SJCRH30 (cell line): ENCODE data around the gene TSHZ2. TPM values are rescaled to one million over a fixed set of nuclear protein-coding genes. Genes with fewer than 3 reads are reported as not detected.

Source experiments
- DNase-seq, 2 experiments: peaks; one replicate each; pipeline ENCODE4 v3.0.0-alpha.2; 2015 to 2020
- H3K27ac ChIP-seq: fragments of 250-450 bp; sonication (Bioruptor Pico); 2 replicates; pipeline ENCODE4 v1.5.1; 2020; ENCODE audit warnings: mild to moderate bottlenecking, moderate library complexity
- H3K27me3 ChIP-seq: fragments of 250-450 bp; sonication (Bioruptor Pico); 2 replicates; pipeline ENCODE4 v1.5.1; 2020; ENCODE audit warnings: mild to moderate bottlenecking, moderate library complexity
- H3K36me3 ChIP-seq: fragments of 250-450 bp; sonication (Bioruptor Pico); 2 replicates; pipeline ENCODE4 v1.5.1; 2020; ENCODE audit warnings: mild to moderate bottlenecking, moderate library complexity
- H3K4me1 ChIP-seq: fragments of 250-450 bp; sonication (Bioruptor Pico); 2 replicates; pipeline ENCODE4 v1.5.1; 2020; ENCODE audit warnings: mild to moderate bottlenecking, moderate library complexity
- H3K4me3 ChIP-seq: fragments of 250-450 bp; sonication (Bioruptor Pico); 2 replicates; pipeline ENCODE4 v1.5.1; 2020; ENCODE audit warnings: mild to moderate bottlenecking, moderate library complexity
- H3K9me3 ChIP-seq: fragments of 250-450 bp; sonication (Bioruptor Pico); replicated peaks from 2 replicates; pipeline ENCODE4 v1.5.1; 2020; ENCODE audit warnings: mild to moderate bottlenecking, moderate library complexity
- total RNA-seq: library from RNA; depleted of rRNA; stranded (reverse); fragments of >200 nt; shearing (Covaris generic); gene quantifications from 2 replicates; pipeline ENCODE4 v1.2.3, GENCODE V29; 2014

The TSHZ2 gene
- total RNA-seq, 1 experiment from 2014 or later, result not detected

DNA sequence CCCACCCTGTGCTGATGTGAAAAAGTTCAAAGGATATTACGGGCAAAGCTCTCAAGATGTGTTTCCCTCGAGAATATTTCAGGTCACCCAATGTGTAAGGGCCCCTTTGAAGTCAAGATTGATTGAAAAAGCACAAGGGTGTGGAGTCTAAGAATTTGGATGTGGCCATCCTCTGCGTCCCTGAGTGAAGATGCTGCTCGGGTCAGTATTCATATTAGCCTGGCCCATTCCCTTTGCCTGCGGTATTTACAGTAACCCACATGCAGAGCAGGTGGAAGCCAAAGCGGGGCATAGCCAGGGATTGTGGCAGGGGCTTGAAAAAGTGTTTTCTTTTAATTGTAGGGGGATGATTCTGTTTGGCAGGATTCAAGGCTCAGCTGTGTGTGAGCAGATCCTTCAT is 211.0 kb downstream of the TSHZ2 start:
- Histone ChIP-seq H3K27me3 (peaks cover 15% of the 10 kb centered on the region), H3K4me1 (peaks cover 5% of the 10 kb centered on the region; the same call in 1 of the 2 replicates), H3K4me3 (no peak overlapping the region), H3K27ac (no peak overlapping the region), H3K9me3 (no peaks in the 10 kb centered on the region), H3K36me3 (no peaks in the 10 kb centered on the region)
- no peak for DNase-seq

DNA sequence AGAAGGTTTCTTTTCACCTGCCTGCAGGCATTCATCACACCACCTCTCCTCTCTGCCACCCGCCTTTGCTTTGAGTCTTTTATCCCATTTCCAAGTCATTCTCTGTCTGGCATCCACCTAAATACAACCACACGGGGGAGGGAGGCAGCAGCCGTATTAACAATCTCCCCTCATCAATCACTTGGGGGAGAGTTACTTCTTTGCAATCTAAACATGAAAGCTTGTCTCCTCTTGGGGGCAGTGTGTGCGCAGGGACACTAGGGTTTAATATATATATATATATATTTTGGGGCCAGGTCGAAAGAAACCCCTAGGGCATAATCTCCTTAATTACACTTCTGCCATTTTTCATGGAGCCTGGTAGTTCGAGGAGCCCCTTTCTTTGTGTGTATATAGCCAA is 214.5 kb downstream of the TSHZ2 start:
- Histone ChIP-seq H3K4me1 (peaks cover 7% of the 10 kb centered on the region; the same call in 1 of the 2 replicates), H3K27ac (no peak overlapping the region), H3K9me3 (no peaks in the 10 kb centered on the region), H3K4me3 (no peak overlapping the region), H3K36me3 (no peaks in the 10 kb centered on the region), H3K27me3 (peaks cover 10% of the 10 kb centered on the region; the same call in 1 of the 2 replicates)
- DNase-seq, result no peak

DNA sequence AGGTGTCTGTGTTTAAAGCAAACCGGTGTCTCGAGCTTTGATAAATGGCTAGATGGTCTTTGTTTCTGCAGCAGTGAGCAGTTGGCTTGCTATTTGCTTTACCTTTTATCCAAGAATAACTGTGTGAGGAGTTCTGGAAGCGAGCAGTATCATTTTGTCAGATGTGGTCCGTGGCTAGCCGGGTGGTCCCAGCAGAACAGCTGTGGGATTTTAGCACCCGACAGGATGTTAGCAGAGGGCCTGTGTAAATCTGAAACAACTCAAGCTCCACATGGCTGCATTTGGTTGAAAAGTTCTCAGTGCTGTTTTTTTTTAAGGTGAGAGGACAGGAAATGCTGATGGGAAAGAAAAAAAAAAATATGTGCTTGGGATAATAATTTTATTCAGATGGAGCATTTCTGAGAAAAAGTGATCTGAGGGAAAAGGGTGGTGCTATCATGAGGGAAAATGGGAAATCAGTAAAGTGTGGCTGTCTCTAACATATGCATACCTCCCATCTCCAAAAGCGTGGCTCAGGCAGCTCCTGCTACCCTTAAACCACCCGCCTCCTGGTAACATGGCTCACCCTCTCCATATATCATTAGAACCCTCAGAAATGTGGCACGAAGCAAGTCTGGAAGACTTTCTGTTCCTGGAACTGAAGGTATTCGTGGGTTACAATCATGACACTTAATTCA is 215.4 kb downstream of the TSHZ2 start:
- no peaks in the 10 kb centered on the region for H3K9me3 ChIP-seq
- no peak overlapping the region for H3K27ac ChIP-seq
- H3K4me1 ChIP-seq, result peaks cover 7% of the 10 kb centered on the region; the same call in 1 of the 2 replicates
- DNase-seq, result peak; percentile 73 to 83
- H3K27me3 ChIP-seq, result peaks cover 6% of the 10 kb centered on the region; the same call in 1 of the 2 replicates
- no peak overlapping the region for H3K4me3 ChIP-seq
- no peaks in the 10 kb centered on the region for H3K36me3 ChIP-seq

DNA sequence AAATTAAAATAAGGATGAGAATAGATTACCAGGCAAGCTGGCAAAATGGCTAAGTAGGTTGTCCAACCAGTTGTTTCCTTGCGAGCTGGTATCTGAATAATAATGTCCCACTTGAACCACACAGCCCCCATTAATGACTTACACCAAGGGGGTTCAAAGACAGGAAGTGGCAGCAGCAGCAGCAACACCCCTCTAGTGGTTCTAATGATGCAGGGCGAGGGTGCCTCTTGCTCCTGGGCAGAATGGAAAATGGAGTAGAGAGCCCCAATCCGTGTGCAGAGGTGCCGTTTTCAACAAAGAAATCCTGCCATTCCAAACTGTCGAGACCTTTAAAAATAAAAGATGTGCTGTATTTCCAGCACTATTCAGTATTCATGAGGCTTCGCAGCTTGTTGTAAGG is 218.1 kb downstream of the TSHZ2 start:
- Histone ChIP-seq H3K27ac (no peak overlapping the region), H3K4me1 (peaks cover 7% of the 10 kb centered on the region; the same call in 1 of the 2 replicates), H3K4me3 (no peak overlapping the region), H3K27me3 (peaks cover 14% of the 10 kb centered on the region; the same call in 1 of the 2 replicates), H3K9me3 (no peaks in the 10 kb centered on the region), H3K36me3 (no peaks in the 10 kb centered on the region)
- no peak for DNase-seq

DNA sequence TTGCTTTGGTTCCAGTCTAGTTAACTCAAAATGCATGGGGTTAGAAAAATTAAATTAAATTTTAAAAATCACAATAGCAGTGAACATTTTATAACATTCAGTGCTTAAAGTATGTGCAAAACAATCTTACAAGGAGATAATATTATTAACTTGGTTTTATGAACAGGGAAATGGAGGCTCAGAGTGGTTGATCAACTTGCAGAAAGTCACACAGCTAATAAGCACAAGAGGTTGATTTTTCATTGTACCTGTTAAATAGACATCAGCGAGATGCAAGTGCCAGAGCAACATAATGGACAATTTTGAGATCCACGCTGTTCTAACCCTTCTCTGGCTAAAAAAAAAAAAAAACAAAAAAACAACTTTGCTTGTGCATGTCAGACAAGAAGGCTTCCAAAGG is 219.8 kb downstream of the TSHZ2 start:
- no peaks in the 10 kb centered on the region for H3K36me3 ChIP-seq
- H3K27ac ChIP-seq, result no peak overlapping the region
- H3K4me1 ChIP-seq, result peaks cover 7% of the 10 kb centered on the region; the same call in 1 of the 2 replicates
- no peaks in the 10 kb centered on the region for H3K9me3 ChIP-seq
- DNase-seq, result no peak
- H3K4me3 ChIP-seq, result no peak overlapping the region
- peaks cover 25% of the 10 kb centered on the region for H3K27me3 ChIP-seq

DNA sequence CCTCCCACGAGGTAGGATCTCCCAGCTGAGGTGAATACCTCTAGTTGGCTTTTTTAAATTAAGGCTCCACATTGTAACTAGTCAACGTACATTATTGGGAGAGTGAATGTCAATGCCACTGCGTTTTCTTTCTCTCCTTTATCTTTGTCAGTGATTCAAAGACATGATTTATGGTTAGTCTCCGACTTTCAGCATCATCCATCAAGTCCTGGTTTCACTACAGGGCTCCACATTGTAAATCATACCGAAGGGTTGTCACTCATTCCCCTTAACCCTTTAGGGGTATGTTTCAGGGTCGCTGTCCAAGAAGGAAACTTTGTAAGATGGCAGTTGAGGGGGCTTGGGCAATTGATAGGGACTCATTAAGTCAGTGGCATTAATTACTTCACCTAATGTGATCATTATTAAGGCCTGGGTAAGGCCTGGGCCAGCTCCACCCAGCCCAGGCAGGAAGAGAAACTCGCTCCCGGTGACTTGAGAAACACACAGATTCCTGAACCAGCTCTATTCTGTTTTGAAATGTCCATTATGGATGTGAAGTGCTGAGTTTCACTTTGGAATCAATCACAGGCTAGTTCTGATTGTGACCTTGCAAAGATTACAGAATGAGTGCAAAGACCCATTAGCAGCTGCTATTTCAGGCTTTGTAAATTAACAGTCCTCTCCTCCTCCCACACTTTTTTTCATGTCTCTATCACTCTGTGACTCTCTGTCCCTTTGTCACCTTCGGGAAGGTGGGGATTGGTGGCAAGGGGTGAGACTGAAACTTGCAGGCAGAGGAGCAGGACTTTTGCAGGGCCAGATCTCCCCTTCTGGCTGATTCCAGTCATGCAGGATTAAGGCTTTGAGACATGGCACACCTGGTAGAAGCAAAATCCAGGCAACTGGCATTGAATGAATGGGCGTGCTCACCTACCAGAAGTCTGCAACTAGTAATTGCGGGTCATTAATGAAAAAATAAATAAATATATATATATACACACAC is 222.4 kb downstream of the TSHZ2 start:
- no peaks in the 10 kb centered on the region for H3K9me3 ChIP-seq
- DNase-seq, result no peak
- H3K4me1 ChIP-seq, result no peaks in the 10 kb centered on the region
- no peak overlapping the region for H3K4me3 ChIP-seq
- H3K27ac ChIP-seq, result no peak overlapping the region
- H3K36me3 ChIP-seq, result no peaks in the 10 kb centered on the region
- H3K27me3 ChIP-seq, result peaks cover 43% of the 10 kb centered on the region

DNA sequence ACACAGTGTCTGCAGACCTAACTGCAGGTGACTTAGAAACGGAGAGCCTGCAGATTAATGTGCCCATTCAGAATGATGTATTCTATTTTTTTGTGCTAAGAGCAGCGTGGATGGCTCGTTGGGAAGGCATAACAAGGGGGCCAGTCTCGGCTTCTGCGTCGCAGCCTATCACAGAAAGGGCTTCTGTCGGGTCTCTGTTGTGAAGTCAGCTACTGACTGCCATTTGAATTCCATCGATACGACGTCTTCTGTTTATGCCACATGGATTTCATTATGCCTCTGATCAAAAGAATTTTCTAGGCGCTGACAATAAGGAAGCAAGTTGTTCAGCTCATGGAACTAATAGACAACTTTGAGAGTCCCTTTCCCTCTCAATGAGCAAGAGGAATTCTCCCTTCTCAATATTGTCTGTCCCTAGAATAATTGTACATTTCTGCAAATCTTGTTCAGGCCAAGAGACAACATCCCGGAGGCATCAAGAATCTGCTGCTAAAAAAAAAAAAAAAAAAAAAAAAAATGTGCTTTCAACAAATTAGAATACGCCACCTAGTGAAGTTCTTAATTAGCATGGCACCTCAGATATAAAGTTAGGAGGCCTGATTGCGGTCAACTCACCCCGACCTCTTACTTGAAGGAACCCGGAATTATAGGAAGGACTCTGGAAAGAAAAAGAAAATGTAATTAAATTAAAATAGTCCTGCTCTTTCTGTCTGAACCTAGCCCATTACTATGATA is 223.9 kb downstream of the TSHZ2 start:
- Histone ChIP-seq H3K4me1 (no peaks in the 10 kb centered on the region), H3K36me3 (no peaks in the 10 kb centered on the region), H3K27me3 (peaks cover 53% of the 10 kb centered on the region), H3K9me3 (no peaks in the 10 kb centered on the region), H3K27ac (no peak overlapping the region), H3K4me3 (no peak overlapping the region)
- DNase-seq, result no peak

DNA sequence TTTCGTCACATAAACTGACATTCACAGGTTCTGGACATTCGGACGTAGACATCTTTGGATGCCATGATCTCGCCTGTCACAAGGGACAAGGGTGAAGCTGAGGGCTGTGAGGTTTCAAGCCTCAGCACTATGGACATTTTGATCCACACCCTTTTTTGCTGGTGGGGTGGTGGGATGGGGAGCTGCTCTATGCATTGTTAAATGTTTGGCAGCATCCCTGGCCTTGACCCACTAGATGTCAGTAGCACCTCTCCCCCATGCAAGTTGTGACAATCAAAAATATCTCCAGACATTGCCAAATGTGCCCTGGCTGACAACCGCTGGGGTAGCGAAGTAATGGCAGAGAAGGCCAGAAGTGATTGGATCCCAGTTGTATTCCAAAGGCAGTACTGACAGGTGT is 229.4 kb downstream of the TSHZ2 start:
- no peaks in the 10 kb centered on the region for H3K36me3 ChIP-seq

DNA sequence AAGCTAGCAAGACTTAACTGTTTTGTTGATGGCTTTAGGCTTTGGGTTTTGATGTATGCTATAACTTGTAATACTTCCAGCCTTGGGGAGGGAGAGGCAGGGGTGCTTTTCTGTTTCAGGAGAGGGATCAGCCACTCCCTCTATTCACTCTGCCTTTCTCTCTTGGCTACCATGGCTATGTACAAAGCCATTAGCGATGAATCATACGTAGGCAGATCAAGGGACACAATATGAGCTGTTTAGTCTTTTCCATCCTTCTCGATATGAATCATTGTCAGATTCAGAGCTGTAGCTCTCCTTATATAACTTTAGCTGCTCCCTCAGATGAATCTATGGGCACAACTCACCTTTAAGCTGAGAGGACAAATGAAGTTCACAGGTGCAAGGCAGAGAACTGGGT is 230.6 kb downstream of the TSHZ2 start:
- no peak overlapping the region for H3K27ac ChIP-seq
- no peaks in the 10 kb centered on the region; the same call in 1 of the 2 replicates for H3K4me1 ChIP-seq
- no peaks in the 10 kb centered on the region for H3K9me3 ChIP-seq
- no peak overlapping the region for H3K4me3 ChIP-seq
- H3K27me3 ChIP-seq, result peaks cover 25% of the 10 kb centered on the region
- H3K36me3 ChIP-seq, result no peaks in the 10 kb centered on the region
- no peak for DNase-seq

More for the DNA sequence above, 229.4 kb downstream of the TSHZ2 start:
- peaks cover 37% of the 10 kb centered on the region for H3K27me3 ChIP-seq
- DNase-seq, result no peak
- no peak overlapping the region for H3K4me3 ChIP-seq
- H3K27ac ChIP-seq, result no peak overlapping the region
- H3K9me3 ChIP-seq, result no peaks in the 10 kb centered on the region
- H3K4me1 ChIP-seq, result no peaks in the 10 kb centered on the region; the same call in 1 of the 2 replicates

DNA sequence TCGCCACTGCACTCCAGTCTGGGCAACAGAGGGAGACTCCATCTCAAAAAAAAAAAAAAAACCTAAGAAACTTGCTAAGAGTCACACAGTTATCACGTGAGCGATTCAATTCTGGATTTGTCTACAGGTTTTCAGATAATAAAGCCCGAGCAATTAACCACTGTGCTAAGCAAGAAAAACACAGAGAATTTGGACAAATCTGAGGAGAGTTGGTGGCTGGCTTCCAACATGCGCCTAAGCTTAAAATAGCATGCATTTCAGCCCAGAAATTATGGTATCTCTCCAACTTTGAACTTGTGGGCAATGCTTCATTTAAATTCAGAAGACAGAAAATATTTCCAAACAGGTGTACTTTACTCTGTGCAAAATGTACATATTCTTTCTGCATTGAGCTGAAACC is 232.9 kb downstream of the TSHZ2 start:
- Histone ChIP-seq H3K27ac (no peak overlapping the region), H3K27me3 (peaks cover 12% of the 10 kb centered on the region), H3K4me3 (no peak overlapping the region), H3K36me3 (no peaks in the 10 kb centered on the region), H3K4me1 (no peaks in the 10 kb centered on the region; the same call in 1 of the 2 replicates), H3K9me3 (no peaks in the 10 kb centered on the region)
- DNase-seq, result no peak

DNA sequence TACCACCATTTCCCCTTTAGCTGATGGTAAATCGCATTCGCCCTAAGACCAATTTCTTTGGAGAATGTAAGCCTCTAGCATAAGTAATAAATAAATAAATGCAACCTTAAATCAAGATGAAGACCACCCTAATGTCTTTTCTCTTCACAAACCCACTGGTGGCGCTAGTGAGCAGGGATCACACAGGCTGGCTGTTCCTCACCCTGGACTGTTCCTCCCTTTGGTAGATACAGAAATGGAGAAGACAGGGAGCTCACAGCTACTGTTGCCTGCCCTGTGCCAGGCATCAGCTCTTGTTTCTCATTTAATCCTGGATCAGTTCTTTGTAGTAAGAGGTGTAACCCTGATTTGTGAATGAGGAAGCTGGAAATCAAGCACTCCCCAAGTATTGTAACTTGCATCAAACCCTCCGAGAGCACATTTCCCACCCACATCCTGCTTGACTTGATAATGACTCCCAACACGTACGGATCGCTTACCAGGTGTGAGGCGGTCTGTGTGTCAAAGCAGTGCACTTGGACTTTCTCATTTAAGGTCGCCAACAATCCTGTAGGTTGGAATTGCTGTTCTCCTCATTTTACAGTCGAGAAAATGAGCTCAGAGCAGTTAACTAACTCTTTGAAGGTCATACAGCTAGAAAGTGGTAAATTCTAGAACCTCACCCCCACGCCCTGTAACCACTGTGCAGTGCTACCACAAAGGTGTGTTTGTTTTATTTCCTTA is 236.1 kb downstream of the TSHZ2 start:
- Histone ChIP-seq H3K4me3 (no peak overlapping the region), H3K27me3 (peaks cover 28% of the 10 kb centered on the region), H3K4me1 (no peaks in the 10 kb centered on the region; the same call in 1 of the 2 replicates), H3K9me3 (no peaks in the 10 kb centered on the region), H3K36me3 (no peaks in the 10 kb centered on the region), H3K27ac (no peak overlapping the region)
- peak in 1 of 2 experiments; percentile 47 for DNase-seq

DNA sequence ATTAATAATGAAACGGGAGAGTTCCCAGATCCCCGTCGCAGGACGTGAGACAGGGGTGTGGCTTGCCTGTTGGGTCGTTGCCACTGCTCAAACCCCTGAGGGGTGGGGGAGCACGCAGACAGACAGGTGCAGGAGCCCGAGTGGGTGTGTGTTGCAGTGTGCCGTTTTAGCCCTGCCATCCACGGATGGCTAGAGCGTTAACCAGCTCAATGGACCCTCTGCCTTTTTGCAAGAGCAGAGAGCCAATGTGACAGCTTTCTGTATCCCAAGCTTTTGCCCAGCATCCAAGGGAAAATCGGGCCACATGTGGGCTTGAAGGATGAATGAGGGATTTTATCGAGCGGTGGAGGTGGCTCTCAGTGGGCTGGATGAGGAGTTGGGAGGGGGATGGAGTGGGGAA is 237.9 kb downstream of the TSHZ2 start:
- Histone ChIP-seq H3K9me3 (no peaks in the 10 kb centered on the region), H3K27ac (no peak overlapping the region), H3K27me3 (peaks cover 36% of the 10 kb centered on the region), H3K36me3 (no peaks in the 10 kb centered on the region), H3K4me3 (no peak overlapping the region), H3K4me1 (no peaks in the 10 kb centered on the region; the same call in 1 of the 2 replicates)
- no peak for DNase-seq

DNA sequence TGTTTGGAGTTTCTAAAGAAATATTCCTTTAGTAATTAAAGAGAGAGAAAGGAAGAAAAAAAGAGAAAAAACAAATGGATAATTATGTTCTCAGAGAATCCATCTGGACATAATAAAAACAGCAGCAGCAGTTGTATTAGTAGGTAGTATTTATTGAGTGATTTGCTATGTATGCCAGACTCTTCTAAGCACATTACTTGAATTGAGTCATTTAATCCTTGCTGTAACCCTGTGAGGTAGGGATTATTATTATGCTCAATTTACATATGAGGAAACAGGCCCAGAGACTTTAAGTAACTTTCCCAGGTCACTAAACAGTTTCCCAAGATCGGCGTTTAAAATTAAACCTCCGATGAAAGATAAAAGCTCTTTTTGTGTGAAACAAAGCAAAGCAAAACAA is 238.8 kb downstream of the TSHZ2 start:
- Histone ChIP-seq H3K4me1 (no peaks in the 10 kb centered on the region), H3K36me3 (no peaks in the 10 kb centered on the region), H3K4me3 (no peak overlapping the region), H3K9me3 (no peaks in the 10 kb centered on the region), H3K27ac (no peak overlapping the region), H3K27me3 (peaks cover 32% of the 10 kb centered on the region)
- DNase-seq, result no peak

DNA sequence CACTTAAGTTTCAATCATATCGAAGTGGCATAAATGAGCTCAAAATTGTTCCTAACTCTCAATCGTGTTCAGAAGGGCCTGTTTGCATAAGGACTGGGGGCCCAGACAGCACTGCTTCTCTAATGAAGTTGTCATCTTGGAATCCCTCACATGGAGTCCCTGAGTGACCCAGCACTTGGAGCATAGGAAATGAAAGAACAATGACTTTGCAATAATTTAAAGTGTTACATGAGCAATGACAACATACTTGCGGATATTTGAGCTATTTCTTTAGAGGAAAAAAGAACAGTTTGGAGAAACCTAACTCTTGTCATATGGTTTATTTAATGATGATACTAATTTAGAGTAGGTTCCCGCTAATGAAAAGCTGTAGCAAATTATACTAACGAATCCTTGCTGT is 239.9 kb downstream of the TSHZ2 start:
- Histone ChIP-seq H3K4me1 (no peaks in the 10 kb centered on the region), H3K36me3 (no peaks in the 10 kb centered on the region), H3K27ac (no peak overlapping the region), H3K9me3 (no peaks in the 10 kb centered on the region), H3K4me3 (no peak overlapping the region), H3K27me3 (peaks cover 32% of the 10 kb centered on the region)
- DNase-seq, result no peak
